Keratinocyte (primary cell): ENCODE data around the gene CCDC149.

Source experiments
- CTCF ChIP-seq, 3 experiments: IDR thresholded peaks in 1 of 3; conservative IDR thresholded peaks in 1 of 3; optimal IDR thresholded peaks in 1 of 3; 2 replicates in 2 of 3; 3 replicates in 1 of 3; pipeline versions ENCODE3 to v1.5.1; 2011; ENCODE audit warnings: low read length in 3 of 3, mild to moderate bottlenecking in 3 of 3, moderate library complexity in 2 of 3, control low read depth in 1 of 3, inconsistent platforms in 1 of 3; ENCODE audit not compliant: insufficient read depth in 2 of 3; ENCODE audit errors: extremely low read depth in 1 of 3
- EZH2 ChIP-seq: IDR thresholded peaks from one replicate; pipeline ENCODE4 v1.6.1; 2012; ENCODE audit warnings: inconsistent platforms, mild to moderate bottlenecking, low read length, moderate library complexity

DNA sequence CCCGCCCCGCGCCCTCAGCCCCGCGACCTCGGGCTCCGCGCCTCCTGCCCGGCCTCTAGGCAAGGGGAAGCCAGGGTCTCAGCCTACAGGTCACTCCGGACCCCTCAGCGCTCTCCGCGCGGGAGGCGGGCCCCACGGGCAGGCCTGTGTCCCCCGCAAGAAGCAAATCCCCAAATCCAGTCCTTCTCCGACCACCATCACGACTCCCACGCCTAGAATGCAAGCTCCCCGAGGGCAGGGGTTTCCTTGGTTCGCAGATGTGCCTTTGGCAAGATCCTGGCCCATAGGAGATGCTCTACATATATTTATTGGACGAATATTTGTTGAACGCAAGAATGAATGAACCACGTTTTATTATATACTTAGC is 260 bp upstream of the CCDC149 start:
- no peak for TF ChIP-seq CTCF (optimal IDR thresholded peaks at IDR 0.05 in 1 of 3, IDR thresholded peaks at IDR 0.05 in 1 of 3, conservative IDR thresholded peaks at IDR 0.05 in 1 of 3; ENCODE audit: extremely low read depth in 1 of 3, insufficient read depth in 2 of 3, low read length in 3 of 3)
- no peak for TF ChIP-seq EZH2
